GM18507 (cell line): Measurements from ENCODE around the gene EFHD2.
"Not testable (repeated sequence)": the region's sequence is repeated elsewhere in the genome, so short reads cannot be mapped to it uniquely, and the experiment has no call there.

Source experiments
- DNase-seq: peaks from one replicate; pipeline ENCODE4 v3.0.0; 2011; ENCODE audit warnings: low read depth; ENCODE audit not compliant: insufficient read length; ENCODE audit errors: extremely low spot score
- FAIRE-seq: peaks from 2 replicates; lab custom pipeline; 2011; peaks lifted over from hg19 to GRCh38; lab: Jason Lieb, UNC

Gene EFHD2

GRCh38 chr1:15426492-15427279, 17.0 kb downstream of the EFHD2 start:
- DNase-seq (no peak), FAIRE-seq (no peak)

- no peak for DNase-seq
- FAIRE-seq, result no peak
These were observed 17.6 kb downstream of the EFHD2 start for GRCh38 chr1:15427280-15427666.

- not testable (repeated sequence) for FAIRE-seq, DNase-seq
These were observed 18.6 kb downstream of the EFHD2 start for GRCh38 chr1:15428252-15428651.

GRCh38 chr1:15428815-15429435, 19.2 kb downstream of the EFHD2 start:
- DNase-seq (no peak), FAIRE-seq (no peak)

- no peak for FAIRE-seq
- DNase-seq, result no peak
These were observed 20.0 kb downstream of the EFHD2 start for GRCh38 chr1:15429701-15430149.

- peak; percentile 64 for DNase-seq
These were observed 21.3 kb downstream of the EFHD2 start for GRCh38 chr1:15430787-15431570.

GRCh38 chr1:15431571-15431948, 21.9 kb downstream of the EFHD2 start:
- no peak for FAIRE-seq

More at GRCh38 chr1:15430787-15431570, 21.3 kb downstream of the EFHD2 start:
- FAIRE-seq, result peak; percentile 79

GRCh38 chr1:15432324-15432723, 22.6 kb downstream of the EFHD2 start:
- DNase-seq (no peak), FAIRE-seq (no peak)

More at GRCh38 chr1:15431571-15431948, 21.9 kb downstream of the EFHD2 start:
- no peak for DNase-seq

GRCh38 chr1:15433471-15433870, 23.8 kb downstream of the EFHD2 start:
- FAIRE-seq, result no peak

GRCh38 chr1:15434739-15435138, 25.1 kb downstream of the EFHD2 start:
- not testable (repeated sequence) for DNase-seq

More at GRCh38 chr1:15433471-15433870, 23.8 kb downstream of the EFHD2 start:
- no peak for DNase-seq

GRCh38 chr1:15435239-15436077, 25.8 kb downstream of the EFHD2 start:
- DNase-seq (no peak), FAIRE-seq (no peak)

More at GRCh38 chr1:15434739-15435138, 25.1 kb downstream of the EFHD2 start:
- FAIRE-seq, result not testable (repeated sequence)

GRCh38 chr1:15436881-15437442, 27.3 kb downstream of the EFHD2 start:
- FAIRE-seq (no peak), DNase-seq (no peak)

- FAIRE-seq (no peak), DNase-seq (no peak)
These were observed 29.6 kb downstream of the EFHD2 start for GRCh38 chr1:15439325-15439724.

GRCh38 chr1:15440357-15440756, 30.7 kb downstream of the EFHD2 start:
- DNase-seq, result no peak
- FAIRE-seq, result no peak

GRCh38 chr1:15441247-15441646, 31.6 kb downstream of the EFHD2 start:
- DNase-seq (no peak), FAIRE-seq (no peak)

GRCh38 chr1:15442119-15442518, 32.4 kb downstream of the EFHD2 start:
- no peak for FAIRE-seq
- DNase-seq, result no peak

GRCh38 chr1:15442759-15443158, 33.1 kb downstream of the EFHD2 start:
- no peak for DNase-seq
- FAIRE-seq, result no peak

- DNase-seq (no peak), FAIRE-seq (no peak)
These were observed 33.6 kb downstream of the EFHD2 start for GRCh38 chr1:15443281-15443680.
